GM18907 (cell line): ENCODE data around the gene TOR2A.
"Not testable (repeated sequence)": the region's sequence is repeated elsewhere in the genome, so short reads cannot be mapped to it uniquely, and the experiment has no call there.

Source experiments
- ATAC-seq: cut with Tn5 transposase; IDR thresholded peaks from one replicate; pipeline ENCODE4 v1.9.1; 2021; ENCODE audit warnings: mild to moderate bottlenecking, moderate library complexity; ENCODE audit not compliant: unreplicated experiment

Gene TOR2A

GRCh38 chr9:127769101-127769500 is 34.0 kb upstream of the TOR2A start:
- no peak for ATAC-seq

DNA sequence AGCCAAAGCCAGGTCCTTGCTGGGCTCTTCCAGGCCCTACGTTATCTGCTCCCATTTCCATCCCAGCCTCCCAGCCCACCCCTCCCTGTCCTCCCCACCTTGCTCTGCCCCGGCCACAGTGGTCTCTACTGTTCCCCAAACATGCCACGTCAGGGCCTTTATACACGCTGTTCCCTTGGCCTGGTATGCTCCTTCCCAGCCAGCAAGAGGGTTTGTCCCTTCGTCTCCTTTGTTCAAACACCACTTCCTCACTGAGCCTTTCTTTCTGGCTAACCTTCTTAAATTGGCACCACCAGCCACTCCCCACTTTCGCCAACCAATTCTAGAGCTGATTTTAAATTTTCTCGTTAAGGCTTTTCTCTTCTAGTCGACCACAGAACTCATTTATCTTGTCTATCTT is 33.6 kb upstream of the TOR2A start:
- ATAC-seq: no peak

GRCh38 chr9:127767909-127768331 is 32.8 kb upstream of the TOR2A start:
- no peak for ATAC-seq

GRCh38 chr9:127767410-127767809 is 32.3 kb upstream of the TOR2A start:
- ATAC-seq: no peak

- no peak for ATAC-seq
Measured at GRCh38 chr9:127765418-127765817, 30.3 kb upstream of the TOR2A start.

- ATAC-seq: no peak
Measured at GRCh38 chr9:127763918-127764384, 28.9 kb upstream of the TOR2A start.

GRCh38 chr9:127762111-127762676 is 27.1 kb upstream of the TOR2A start:
- ATAC-seq: no peak

DNA sequence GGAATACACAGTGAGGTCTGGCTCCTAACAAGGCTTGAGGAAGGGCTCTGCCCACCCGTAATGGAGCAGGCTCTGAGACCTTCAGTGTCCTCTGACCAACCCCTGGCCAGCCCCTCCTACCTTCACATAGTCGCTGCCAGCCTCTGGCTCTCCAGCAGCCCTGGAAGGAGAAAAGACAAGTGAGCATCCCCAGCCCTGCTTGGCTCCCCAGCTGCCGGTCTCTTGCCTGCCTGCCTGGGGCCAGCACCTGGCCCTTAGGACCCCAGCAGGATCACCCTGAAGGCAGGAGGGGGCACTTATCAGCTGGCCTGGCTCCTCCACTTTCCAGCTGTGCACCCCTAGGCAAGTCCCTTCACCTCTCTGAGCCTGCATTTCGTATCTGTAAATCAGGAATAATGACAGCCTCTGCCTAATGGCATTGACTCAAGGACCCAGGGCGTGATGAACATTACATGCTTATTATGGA is 26.4 kb upstream of the TOR2A start:
- ATAC-seq: no peak

DNA sequence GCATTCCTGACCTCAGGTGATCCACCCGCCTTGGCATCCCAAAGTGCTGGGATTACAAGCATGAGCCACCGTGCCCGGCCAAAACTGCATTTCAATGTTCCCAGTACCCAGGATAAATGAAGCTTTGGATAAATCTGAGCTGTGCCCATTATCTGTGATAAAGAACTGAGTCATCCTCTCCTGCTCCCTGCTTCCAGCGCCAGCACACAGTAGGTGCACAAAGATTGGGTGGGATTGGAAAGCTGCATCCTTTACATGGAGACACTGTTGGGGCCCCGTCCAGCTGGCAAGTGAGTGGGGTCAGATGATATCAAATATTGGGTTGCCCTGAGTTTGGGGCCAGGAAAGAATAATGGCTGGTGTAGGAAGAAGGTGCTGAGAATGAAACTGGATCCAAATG is 26.0 kb upstream of the TOR2A start:
- ATAC-seq: no peak

DNA sequence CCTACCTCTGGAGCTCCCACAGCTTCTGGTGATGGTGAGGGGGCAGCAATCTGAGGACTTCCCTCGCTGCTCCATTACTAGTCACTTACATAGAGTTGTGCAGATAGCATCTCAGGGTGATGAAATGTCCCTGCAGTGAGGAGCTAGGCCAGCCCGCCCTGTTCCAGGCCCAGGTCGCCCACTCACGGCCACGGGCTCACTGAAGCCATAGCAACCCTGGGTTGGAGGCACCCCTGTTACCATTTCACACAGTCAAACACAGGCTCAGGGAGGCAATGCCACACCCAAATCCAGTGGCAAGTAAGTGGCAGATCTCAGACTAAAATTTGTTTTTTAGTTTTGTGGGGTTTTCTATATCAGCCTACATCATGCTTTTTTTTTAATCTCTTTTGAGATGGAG is 23.7 kb upstream of the TOR2A start:
- no peak for ATAC-seq

DNA sequence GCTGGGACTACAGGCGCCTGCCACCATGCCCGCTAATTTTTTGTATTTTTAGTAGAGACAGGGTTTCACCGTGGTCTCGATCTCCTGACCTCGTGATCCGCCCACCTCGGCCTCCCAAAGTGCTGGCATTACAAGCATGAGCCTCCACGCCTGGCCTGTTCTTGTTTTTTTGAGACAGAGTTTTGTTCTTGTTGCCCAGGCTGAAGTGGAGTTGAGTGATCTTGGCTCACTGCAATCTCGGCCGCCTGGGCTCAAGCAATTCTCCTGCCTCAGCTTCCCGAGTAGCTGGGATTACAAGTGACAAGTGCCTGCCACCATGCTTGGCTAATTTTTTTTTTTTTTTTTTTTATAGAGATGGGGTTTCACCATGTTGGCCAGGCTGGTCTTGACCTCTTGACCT is 21.7 kb upstream of the TOR2A start:
- ATAC-seq: not testable (repeated sequence)

DNA sequence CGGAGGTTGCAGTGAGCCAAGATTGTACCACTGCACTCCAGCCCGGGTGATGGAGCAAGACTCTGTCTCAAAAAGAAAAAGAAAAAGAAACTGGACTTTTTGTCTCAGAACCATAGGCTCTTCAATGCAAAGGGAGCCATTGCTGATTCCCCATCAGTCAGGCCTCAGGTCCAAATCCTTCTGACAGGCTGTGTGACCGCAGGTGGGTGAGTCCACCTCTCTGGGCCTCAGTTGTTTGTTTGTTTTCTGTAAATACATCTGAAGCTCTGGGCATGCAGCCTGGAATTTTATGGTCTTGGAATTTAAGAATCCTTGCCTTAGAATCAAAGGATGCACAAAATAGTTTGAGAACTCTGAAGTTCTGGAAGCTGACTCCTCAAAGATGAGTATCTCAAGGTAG is 21.1 kb upstream of the TOR2A start:
- no peak for ATAC-seq

GRCh38 chr9:127755061-127756060 is 20.3 kb upstream of the TOR2A start:
- no peak for ATAC-seq

- no peak for ATAC-seq
Measured at GRCh38 chr9:127754099-127755060, 19.3 kb upstream of the TOR2A start.

DNA sequence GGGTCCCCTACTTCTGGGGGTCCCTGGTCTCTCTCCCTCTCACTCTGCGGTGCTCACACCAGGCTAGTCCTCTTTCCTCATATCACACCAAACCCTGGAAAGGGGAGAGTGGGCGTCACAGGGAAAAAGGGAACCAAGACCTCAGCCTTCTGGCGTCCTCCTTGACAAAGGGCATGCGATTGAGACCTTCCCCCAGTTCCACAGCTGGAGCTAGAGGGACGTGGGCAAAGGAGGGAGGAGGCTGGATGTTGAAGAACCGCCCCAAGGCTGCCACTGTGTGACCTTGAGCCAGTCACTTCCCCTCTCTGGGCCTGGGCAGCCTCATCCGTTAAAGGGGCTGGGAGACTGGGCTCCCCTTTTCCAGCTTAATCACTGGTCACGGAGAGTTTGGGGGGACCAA is 18.5 kb upstream of the TOR2A start:
- no peak for ATAC-seq

DNA sequence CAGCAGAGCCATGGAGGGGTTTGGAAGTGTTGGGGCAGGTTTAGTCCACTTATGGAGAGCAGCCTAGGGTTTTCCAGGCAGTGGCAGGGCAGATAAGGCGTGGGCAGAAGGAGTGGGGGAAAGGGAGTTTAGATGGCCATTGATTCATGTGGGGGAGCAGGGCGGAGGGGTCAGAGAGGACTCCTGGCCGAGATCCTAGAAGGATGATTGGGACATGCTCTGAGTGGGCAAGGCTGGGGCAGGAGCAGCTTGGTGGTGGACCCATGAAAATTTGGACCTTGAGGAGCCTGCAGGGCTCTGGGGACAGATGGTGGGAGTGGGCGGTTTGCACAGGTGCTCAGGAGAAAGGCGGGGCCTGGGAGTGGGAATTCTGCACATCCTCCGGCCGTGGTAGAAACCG is 18.1 kb upstream of the TOR2A start:
- no peak for ATAC-seq

DNA sequence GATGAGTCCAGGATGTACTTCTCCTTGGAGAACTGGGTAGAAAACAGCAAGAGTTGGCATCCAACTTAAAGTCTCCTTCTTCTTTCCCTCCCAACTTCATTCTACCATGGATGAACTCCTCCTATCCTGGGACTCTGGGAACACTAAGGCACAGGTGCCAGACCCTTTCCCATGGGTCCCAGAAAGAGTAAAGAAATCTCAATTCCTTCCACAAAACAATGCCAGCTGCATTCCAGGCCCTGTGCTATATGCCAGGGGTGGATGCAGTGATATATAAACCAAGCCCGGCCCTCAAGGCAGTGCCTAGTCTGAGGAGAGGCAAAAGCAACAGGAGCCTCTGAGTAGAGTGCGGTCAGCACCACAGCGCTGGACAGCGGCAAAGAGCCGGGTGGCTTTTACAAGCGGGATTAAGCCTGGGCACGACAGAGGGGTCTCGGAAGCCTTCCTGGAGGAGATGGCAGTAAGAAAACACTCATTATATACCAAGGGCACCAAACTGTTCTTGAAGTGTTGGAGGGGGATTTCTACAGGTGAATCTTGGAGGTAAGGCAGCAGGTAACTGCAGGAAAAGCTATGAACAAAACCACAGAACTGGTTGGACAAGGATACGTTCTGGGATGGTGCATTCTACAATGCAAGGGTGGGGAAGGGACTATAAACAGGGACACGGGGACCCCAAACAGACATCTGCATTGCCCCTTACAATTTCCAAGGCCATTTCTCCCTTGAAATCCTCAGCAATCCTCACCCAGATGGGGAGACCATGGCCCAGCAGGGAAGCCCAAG is 16.4 kb upstream of the TOR2A start:
- no peak for ATAC-seq

DNA sequence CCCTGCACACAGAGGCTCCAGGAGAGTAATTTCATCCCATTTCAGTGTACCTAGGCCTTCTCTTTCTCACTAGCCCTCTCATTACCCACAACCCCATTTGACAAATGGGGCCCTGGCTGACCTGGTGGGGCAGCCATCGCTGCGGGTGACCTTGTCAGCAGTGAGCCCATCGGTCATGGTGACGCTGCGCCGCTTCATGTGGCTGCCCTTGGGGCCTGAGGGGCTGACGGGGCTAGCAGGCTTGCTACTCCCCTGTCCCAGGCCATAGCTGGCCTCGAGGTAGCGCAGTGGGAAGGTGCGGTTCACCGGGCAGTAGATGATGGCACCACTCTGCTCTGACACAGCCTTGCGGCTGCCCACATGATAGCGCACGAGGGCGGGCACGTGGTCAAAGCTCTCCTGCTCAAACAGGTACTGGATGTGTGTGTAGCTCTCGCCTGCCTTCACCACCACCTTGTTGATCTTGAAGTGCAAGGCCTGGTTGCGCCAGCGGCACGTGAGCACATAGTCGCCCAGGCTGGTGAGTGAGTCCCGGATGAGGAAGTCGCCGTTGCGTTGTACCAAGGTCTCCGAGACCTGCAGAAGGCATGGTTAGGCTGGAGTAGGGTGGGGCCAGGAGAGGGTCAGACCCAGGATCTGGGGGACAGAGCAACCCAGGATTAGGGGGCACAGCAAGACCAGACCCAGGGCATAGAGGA is 14.1 kb upstream of the TOR2A start:
- no peak for ATAC-seq

DNA sequence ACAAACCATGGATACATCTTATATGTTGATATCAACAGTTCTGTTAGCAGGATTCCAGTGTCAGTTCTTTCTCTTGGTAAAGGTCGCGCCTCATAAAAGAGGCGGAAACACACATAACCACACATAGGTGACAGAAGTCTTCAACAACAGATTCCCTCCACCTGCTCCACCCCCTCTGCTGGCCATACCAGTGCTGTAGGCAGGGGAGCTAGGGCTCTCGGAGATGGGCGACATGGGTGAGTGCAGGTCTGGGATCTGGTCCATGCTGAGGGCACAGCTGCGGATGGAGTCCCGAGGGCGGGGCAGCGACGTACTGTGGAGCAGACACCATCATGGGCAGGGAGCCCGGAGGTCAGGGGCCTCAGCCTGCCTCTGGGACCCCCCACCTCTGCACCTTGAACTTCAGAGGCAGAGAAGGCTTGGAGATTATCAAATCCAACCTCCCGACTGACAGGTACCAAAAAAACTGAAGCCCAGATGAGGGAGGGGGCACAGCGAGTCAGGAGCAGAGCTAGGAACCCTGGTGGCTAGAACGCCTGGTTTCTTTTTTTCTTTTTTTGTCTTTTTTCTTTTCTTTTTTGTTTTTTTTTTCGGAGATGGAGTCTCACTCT is 12.0 kb upstream of the TOR2A start:
- no peak for ATAC-seq
